ENCODE measurements around the gene SLC13A2.

GRCh38 chr17:28473542-28473941 lies at the start of gene SLC13A2:
- TF ChIP-seq CTCF (conservative IDR thresholded peaks at IDR 0.05 in 1 of 2, IDR thresholded peaks at IDR 0.05 in 1 of 2; ENCODE audit: extremely low read depth in 1 of 2, insufficient read depth in 1 of 2, low read depth in 1 of 2, low read length in 2 of 2) (peak; percentile 9 to 18), EZH2 (IDR thresholded peaks at IDR 0.05; ENCODE audit: borderline replicate concordance, low read length) (no peak)
